Activated naive CD4-positive, alpha-beta T cell (primary cell): Measurements from ENCODE around the gene AGTRAP.

ENCODE experiments used
- DNase-seq, 4 experiments: peaks; one replicate each; lab custom pipeline; 2025; lab: John Stamatoyannopoulos, UW

Gene AGTRAP

GRCh38 chr1:11706292-11706691, 29.6 kb upstream of the AGTRAP start:
- no peak for DNase-seq

GRCh38 chr1:11707621-11708276, 28.2 kb upstream of the AGTRAP start:
- no peak for DNase-seq

DNA sequence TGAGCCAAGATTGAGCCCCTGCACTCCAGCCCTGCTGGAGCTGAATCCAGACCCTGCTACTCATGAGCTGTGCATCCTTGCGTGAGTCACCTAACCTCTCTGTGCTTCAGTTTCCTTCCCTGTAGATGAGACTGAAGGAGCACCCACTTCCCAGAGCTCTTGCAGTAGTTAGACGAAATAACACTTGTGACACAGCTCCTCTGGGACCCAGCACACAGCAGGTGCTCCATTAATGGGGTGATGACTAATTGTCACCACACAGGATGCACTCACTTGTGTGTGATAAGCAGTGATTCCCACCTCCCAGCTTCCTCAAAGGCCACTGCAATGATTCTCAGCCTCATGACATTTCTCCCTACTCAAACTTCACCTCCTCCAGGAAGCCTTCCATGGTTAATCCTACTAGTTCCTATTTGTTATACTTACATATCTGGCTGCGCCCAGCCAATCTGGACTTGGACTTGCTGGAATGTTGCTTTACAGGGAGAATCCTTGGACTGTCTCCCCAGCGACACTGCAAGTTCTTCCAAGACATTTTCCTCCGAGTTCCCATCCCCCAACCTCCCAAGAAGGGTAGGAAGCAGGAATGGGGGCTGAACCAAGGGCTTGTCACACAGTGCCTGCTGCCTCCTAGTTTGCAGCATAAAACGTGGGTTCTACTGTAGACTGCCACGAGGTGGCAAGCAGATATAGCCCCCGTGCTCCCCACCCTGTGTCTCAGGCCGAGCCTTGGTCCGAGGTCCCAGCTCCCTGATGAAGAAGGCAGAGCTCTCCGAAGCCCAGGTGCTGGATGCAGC, 27.2 kb upstream of the AGTRAP start:
- no peak for DNase-seq

DNA sequence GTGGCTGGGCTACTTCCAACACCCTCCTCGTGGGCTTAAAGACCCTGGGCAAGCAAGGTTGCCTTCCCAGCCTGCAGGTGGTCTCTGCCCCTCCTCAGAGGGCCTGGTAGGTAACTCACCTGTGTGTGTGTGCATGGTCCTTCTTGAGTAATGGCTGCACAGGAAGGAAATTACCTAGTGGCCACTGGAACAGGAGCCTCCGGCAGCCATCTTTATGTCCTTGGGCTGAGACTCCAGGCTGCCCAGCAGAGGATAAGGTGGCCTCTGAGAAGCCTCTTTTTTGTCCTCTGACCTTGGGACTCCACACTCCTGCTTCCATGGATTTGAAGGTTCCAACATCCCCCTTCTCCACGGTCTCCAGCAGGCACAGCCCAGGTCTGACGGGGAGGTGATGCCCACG, 24.4 kb upstream of the AGTRAP start:
- DNase-seq, result no peak

DNA sequence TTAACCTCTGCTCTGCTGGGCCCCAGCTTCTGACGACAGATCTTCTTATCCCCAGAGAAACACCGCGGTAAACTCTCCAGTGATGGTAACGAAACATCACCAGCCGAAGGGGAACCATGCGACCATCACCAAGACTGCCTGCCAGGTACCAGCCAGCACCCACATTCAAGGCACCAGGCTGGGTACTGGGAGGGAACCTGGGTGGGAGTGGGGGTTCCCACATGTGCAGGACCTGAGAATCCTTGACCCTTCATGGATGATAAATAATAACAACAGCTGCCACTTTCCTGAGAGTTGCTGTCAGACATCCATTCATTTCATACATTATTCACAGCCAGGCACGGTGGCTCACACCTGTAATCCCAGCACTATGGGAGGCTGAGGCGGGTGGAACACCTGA, 23.7 kb upstream of the AGTRAP start:
- no peak for DNase-seq

- no peak for DNase-seq
Observed at GRCh38 chr1:11713095-11713494, 22.8 kb upstream of the AGTRAP start.

DNA sequence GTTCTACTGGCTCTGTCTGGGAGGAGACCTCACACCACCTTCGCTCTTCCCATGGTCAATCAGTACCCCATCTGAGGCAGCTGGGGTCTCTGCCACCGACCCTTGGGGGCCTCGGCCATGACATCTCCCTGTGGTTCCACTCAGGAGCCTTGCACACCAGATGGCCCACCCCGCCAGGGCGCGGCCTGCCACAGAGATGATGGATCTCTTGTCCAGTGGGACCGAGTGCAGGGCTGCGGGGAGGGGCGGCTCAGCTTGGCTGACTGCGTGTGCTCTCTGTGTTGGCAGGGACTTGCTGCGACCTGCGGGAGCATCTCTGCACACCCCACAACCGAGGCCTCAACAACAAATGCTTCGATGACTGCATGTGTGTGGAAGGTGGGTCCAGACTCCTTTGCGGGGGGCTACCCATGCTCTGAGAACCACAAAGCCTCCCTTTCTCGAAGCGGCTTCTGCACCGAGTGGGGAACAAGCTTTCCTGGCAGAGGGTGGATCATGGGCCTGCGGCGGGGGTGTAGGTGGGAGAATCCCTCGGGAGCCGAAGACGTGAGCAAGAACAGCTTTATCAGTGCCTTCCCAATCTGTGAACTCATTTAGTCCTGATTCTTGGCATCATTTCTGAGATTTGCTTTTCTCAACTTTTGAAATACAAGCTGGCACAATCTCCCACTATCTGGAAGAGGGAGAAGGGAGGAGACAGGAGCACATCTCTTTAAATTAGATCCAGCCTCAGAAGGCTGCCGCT, 20.9 kb upstream of the AGTRAP start:
- DNase-seq, result no peak

- peak; percentile 65 to 87 (median 84) for DNase-seq
Observed at GRCh38 chr1:11719313-11720032, 16.5 kb upstream of the AGTRAP start.

DNA sequence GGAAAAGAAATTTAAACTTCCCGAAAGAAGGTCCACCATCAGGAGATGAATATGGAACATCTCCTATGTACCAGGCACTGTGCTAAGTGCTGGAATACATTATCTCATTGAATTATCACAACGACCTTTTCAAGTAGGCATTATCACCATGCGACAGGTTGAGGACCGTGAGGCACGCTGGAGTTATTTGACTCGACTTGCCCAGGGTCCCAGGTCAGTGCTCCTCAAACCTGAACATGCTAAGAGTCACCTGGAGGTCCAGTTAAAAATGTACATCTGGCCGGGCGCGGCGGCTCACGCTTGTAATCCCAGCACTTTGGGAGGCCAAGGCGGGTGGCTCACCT, 15.9 kb upstream of the AGTRAP start:
- DNase-seq, result no peak

DNA sequence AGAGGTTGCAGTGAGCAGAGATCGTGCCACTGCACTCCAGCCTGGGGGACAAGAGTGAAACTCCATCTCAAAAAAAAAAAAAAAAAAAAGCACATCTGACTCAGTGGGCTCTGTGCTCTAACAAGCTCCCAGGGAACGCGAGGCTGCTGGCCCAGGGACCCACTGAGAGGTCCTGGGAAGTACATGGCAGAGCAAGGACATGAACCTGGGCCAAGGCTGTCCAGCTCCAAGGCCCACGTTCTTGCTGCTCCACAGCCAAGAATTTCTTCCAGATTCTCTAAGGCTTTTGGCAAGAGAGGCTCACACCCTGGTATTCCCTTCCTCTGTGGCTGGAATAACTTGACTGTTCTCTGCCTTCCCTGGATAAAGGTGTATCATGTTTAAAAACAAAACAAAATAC, 15.4 kb upstream of the AGTRAP start:
- no peak for DNase-seq

DNA sequence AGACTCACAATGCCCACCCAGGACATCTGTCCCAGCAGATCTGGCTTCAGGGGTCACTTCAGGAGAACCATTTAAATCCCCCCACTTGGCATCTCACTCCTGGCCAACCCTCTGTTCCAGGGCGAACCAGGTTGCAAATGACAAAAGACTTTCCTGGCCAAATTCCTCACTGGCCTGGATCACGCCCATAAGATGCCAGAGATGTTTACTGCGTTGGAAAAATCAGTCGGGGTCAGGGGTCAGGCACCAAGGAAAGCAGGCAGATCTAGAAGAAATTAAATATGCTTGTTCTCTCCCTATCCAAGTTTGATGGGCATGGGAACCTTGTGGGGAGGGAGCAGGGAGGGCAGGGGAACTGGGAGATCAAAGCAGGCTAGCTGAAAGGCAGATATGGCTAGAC, 14.6 kb upstream of the AGTRAP start:
- no peak for DNase-seq

GRCh38 chr1:11722538-11722937, 13.4 kb upstream of the AGTRAP start:
- no peak for DNase-seq

GRCh38 chr1:11725616-11726015, 10.3 kb upstream of the AGTRAP start:
- DNase-seq, result no peak

DNA sequence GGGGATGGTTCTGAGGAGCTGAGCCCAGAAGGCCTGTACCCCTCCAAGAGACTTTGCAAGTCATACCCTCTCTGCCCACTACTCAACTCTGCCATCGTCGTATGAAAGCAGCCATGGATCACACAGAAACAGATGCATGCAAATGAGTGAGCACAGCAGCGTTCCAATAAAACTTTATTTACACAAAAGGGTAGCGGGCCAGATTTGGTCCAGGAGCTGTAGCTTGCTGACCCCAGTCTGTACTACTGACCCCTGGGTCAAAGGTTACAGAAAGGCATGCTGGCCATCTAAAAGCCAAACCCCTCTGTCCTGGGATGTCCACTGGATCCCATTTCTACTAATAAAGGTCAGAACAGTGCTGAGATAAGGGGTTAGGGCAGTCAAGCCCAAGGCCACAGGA, 8.8 kb upstream of the AGTRAP start:
- DNase-seq, result no peak

DNA sequence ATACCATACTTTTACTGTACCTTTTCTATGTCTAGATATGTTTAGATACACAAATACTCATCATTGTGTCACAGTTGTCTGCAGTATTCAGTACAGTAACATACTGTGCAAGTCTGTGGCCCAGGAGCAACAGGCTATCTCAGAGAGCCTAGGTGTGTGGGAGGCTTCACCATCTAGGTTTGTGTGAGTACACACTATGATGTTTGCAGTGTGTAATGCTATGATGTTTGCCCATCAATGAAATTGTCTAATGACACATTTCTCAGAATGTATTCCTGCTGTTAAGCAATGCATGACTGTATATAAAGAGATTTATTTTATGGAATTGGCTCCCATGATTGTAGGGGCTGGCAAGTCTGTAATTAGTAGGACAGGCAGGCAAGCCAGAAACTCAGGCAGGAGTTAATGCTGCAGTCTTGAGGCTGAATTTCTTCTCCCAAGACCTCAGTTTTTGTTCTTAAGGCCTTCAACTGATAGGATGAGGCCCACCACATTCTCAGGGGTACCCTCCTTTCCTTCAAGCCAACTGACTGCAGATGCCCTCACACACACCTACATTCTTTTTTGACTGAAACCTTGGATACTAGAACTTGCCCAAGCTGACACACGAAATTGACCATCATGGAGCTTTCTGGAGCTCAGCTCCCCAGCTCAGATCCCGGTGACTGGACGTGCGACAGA, 7.7 kb upstream of the AGTRAP start:
- no peak for DNase-seq

DNA sequence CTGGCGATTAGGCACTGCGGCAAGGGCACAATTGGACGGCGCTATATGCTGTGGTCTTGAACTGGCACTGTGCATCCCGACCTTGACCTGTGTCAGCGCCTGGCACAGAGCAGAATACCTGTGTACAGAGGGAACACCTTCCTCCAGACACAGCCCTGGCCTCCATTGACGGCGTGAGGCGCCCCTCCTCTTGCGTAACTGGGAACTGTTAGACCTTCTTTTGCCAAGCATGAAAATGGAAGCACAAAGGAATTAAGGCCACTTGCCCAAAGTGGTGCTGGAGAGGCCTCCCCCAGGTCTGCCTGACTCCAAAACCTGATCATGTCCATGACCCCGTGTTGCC, 6.8 kb upstream of the AGTRAP start:
- DNase-seq, result no peak

GRCh38 chr1:11729498-11730428, 6.2 kb upstream of the AGTRAP start:
- no peak for DNase-seq

DNA sequence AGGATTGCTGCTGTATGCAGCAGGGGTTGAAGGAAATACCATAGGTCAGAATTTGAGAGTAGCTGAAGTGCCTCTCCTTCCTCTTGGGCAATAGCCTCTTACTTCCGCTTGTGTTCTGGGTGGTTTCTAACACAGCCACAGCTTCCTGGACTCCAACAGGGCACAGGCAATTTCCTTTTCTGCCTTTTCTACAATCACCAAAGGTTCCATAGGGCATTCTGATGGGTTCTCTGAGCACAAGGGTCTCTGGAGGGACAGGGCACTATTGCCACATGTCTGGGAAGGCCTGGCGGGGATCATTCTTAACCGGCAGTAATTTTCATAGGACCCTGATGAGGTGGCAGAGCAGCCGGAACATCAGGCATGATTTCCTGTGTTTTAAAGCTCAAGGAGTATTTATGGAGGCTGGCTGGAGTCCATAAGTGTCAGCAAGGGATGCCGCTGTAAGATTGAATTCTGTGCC, 5.5 kb upstream of the AGTRAP start:
- peak in 2 of 4 experiments; percentile 11 to 14 for DNase-seq

DNA sequence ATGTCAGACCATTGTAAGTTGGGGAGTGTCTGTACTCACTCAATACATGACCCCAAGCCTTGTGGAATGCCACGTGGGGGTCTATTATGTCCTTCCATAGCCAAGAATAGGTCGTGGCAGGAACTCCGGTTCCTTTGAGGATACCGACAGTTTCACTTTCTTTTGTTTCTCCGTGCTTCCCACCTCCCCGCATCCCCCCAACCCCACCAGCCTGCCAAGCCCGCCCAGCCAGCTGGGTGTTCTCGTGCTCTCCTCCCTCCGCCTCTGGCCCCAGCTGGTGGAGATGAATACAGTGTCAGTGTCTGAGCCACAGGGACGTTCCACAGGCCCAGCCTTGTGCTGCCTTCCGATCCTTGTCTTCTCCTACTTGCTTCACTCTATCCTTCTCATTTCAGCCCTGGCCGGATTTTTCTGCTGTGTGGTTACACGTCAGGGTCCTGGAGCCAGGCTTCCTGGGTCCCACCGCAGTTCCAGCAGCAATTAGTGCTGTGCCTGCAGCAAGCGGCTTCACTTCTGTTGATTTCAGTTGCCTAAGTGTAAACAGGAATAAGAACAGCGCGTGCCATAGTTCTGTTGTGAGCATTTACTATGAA, 4.1 kb upstream of the AGTRAP start:
- DNase-seq, result no peak

- DNase-seq, result no peak
Observed at GRCh38 chr1:11733306-11733705, 2.6 kb upstream of the AGTRAP start.

- no peak for DNase-seq
Observed at GRCh38 chr1:11735531-11735853, 444 bp upstream of the AGTRAP start.
